ENCODE results near the gene EN1.

The EN1 gene

GRCh38 chr2:118841450-118841827 lies 6.0 kb downstream of the EN1 start:
- H3K27ac ChIP-seq, result no peak overlapping the region
- TF ChIP-seq ZFX (IDR thresholded peaks at IDR 0.05) (no peak), CTCF (conservative IDR thresholded peaks at IDR 0.05) (no peak)

- H3K27ac ChIP-seq, result no peak overlapping the region
- TF ChIP-seq ZFX (IDR thresholded peaks at IDR 0.05), result no peak
- no peak for TF ChIP-seq CTCF (conservative IDR thresholded peaks at IDR 0.05)
Measured at GRCh38 chr2:118838741-118839455, 8.6 kb downstream of the EN1 start.

- no peak overlapping the region for H3K27ac ChIP-seq
- TF ChIP-seq CTCF (conservative IDR thresholded peaks at IDR 0.05) (no peak), ZFX (IDR thresholded peaks at IDR 0.05) (no peak)
Measured at GRCh38 chr2:118837621-118838020, 9.8 kb downstream of the EN1 start.

- no peak for TF ChIP-seq CTCF (conservative IDR thresholded peaks at IDR 0.05)
- no peak for TF ChIP-seq ZFX (IDR thresholded peaks at IDR 0.05)
- no peak overlapping the region for H3K27ac ChIP-seq
Measured at GRCh38 chr2:118837067-118837466, 10.4 kb downstream of the EN1 start.

GRCh38 chr2:118836411-118836930 lies 11.0 kb downstream of the EN1 start:
- peak overlapping the region; percentile 58 for H3K27ac ChIP-seq
- no peak for TF ChIP-seq CTCF (conservative IDR thresholded peaks at IDR 0.05)
- no peak for TF ChIP-seq ZFX (IDR thresholded peaks at IDR 0.05)

GRCh38 chr2:118835746-118836410 lies 11.6 kb downstream of the EN1 start:
- TF ChIP-seq ZFX (IDR thresholded peaks at IDR 0.05) (no peak), CTCF (conservative IDR thresholded peaks at IDR 0.05) (no peak)
- H3K27ac ChIP-seq, result peak overlapping the region; percentile 58

Measured in C4-2B (cell line).